Adrenal gland (tissue), 5 donors: ENCODE data around the gene PAEP.
"Not testable (repeated sequence)": the region's sequence is repeated elsewhere in the genome, so short reads cannot be mapped to it uniquely, and the experiment has no call there.

Experiments
- CTCF ChIP-seq, 6 experiments: fragments of 450-650 bp in 4 of 6; fragments of 200-600 bp in 2 of 6; sonication (generic) in 1 of 6; IDR thresholded peaks; 1 replicate in 5 of 6; 2 replicates in 1 of 6; pipeline versions ENCODE4 v1.5.1 to v1.8.0; 2016 to 2021; ENCODE audit warnings: antibody characterized with exemption in 6 of 6, mild to moderate bottlenecking in 2 of 6, moderate library complexity in 1 of 6
- POLR2A ChIP-seq, 2 donors: fragments of 450-650 bp; IDR thresholded peaks; one replicate each; pipeline ENCODE4 v1.6.1; 2017; ENCODE audit warnings: antibody characterized with exemption in 2 of 2, mild to moderate bottlenecking in 2 of 2, moderate library complexity in 1 of 2
- donor health status: DM: no; HTN: no; CAD: no.

DNA sequence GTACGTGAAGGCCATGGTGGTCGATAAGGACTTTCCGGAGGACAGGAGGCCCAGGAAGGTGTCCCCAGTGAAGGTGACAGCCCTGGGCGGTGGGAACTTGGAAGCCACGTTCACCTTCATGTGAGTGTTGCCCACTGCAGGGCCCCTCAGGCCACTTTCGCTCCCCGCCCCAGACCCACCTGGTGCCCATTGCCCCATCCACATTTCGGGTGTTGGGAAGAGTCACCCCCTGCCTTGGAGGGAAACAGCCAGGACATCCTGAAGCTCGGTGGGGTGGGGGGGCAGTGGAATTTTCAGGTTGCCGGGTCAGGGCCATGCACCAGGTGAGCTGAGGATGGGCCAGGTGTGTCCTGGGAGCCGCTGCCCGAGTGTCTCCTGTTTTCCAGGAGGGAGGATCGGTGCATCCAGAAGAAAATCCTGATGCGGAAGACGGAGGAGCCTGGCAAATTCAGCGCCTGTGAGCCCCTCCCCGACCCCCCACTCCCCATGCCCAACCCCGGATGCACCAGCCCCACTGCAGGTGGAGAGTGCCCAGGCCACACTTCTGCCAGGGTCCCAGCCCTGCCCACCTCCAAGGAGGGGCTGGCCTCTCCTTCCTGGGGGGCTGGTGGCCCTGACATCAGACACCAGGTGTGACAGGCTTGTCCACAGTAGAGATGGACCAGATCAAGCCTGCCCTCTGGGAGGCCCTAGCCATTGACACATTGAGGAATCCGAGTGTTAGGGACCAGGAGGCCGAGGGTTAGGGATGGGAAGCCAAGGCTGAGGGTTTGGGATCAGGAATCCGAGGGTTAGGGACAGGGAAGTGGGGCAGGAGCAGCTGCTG, 14.6 kb upstream of the PAEP start:
- not testable (repeated sequence) for TF ChIP-seq CTCF, POLR2A (IDR thresholded peaks at IDR 0.05)
